LNCaP clone FGC (cell line): Measurements from ENCODE around the gene PIP4K2C.
"Not testable (repeated sequence)": the region's sequence is repeated elsewhere in the genome, so short reads cannot be mapped to it uniquely, and the experiment has no call there.

Source experiments
- DNase-seq: peaks from one replicate; pipeline ENCODE4 v3.0.0-alpha.2; 2011; ENCODE audit warnings: low read depth
- H3K4me3 ChIP-seq: 2 replicates; pipeline ENCODE4 v1.5.1; 2011; ENCODE audit warnings: mild to moderate bottlenecking, low read depth, low read length, control low read depth
- TF ChIP-seq, protein P1 (sequence below): IDR thresholded peaks from 2 replicates; pipeline ENCODE4 v1.5.1; 2012; ENCODE audit warnings: mild to moderate bottlenecking; ENCODE audit not compliant: control insufficient read depth, insufficient read depth; ENCODE audit errors: extremely low read depth

Gene PIP4K2C

DNA sequence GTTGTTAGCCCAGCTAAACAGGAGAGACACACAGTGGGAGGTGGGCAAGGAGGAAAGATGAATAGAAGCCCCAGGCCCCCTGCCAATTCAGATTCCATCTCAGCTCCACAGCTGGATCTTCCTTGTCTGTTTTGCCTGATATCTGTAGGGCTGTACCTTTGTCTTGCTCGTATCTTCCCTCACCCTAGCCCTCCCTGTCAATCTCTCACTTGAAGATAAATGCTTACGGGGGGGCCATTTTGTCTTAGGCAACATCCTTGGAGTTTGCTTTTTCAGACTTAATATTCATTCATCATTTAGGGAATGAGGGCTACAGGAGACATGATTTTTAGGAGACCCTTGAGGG lies 38.7 kb upstream of the PIP4K2C start:
- no peak overlapping the region for H3K4me3 ChIP-seq
- no peak for DNase-seq
- TF ChIP-seq, protein P1, sequence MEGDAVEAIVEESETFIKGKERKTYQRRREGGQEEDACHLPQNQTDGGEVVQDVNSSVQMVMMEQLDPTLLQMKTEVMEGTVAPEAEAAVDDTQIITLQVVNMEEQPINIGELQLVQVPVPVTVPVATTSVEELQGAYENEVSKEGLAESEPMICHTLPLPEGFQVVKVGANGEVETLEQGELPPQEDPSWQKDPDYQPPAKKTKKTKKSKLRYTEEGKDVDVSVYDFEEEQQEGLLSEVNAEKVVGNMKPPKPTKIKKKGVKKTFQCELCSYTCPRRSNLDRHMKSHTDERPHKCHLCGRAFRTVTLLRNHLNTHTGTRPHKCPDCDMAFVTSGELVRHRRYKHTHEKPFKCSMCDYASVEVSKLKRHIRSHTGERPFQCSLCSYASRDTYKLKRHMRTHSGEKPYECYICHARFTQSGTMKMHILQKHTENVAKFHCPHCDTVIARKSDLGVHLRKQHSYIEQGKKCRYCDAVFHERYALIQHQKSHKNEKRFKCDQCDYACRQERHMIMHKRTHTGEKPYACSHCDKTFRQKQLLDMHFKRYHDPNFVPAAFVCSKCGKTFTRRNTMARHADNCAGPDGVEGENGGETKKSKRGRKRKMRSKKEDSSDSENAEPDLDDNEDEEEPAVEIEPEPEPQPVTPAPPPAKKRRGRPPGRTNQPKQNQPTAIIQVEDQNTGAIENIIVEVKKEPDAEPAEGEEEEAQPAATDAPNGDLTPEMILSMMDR: no peak

DNA sequence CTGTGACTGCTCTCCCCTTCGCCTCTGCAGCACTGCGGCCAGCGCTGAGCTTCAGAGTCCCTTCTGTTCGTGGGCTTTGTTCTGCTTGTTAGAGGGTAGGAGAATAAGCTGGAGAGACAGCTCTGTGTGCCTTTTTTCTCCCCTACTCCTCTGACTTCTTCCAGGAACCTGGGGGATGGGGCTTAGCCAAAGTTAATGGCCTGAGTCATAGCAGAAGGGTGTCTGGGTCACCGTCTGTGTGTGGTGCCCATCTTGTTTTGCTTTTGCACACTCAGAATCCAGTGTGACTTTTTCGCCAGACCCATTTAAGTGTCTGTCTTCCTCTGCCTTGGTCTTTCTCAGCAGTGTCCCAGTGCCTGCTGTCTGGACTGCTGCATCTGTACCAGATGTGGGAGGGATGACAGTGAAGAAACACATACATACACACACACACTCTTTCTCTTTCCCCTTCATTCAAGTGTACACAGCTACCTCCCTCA lies 38.1 kb upstream of the PIP4K2C start:
- no peak overlapping the region for H3K4me3 ChIP-seq
- TF ChIP-seq, protein P1: no peak
- DNase-seq: no peak

DNA sequence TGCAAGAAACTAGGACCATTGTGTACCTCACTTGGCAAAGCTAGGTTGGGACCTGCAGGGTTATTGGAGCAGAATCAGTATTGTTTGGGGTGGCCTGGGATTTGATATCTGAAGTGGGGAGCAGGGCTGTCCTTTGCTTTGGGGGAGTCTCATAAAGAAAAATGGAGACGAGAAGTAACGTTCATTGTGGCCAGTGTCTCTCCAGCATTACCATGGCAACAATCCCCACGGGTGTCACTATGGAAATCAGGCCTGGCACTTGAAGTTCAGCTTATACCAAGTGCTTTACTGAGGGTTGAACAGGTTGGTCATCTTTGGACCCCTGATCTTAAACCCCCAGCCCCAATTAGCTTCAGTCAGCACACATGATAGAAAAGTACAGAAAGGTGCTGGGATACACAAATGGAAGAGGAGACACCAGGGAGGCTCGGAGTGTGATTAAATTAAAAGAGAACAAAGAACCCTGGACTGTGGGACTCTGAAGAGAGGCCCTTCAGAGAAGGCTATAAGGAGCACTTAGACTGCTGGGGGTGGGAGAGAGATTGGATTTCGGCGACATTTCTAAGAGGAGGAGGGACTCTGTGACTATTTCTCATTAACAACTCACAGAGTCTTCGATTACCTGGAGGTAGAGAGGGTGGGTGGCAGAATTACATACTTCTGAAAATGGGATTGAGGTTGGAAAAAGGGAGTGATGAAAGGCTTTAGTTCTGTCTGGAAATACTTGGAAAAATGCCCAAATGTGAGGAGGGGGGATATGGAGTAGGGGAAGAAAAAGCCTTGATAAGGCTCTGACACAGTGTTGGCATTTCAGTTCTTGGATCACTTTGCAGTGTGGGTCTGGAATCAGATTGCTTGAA lies 37.4 kb upstream of the PIP4K2C start:
- no peak overlapping the region for H3K4me3 ChIP-seq
- TF ChIP-seq, protein P1: no peak
- no peak for DNase-seq

DNA sequence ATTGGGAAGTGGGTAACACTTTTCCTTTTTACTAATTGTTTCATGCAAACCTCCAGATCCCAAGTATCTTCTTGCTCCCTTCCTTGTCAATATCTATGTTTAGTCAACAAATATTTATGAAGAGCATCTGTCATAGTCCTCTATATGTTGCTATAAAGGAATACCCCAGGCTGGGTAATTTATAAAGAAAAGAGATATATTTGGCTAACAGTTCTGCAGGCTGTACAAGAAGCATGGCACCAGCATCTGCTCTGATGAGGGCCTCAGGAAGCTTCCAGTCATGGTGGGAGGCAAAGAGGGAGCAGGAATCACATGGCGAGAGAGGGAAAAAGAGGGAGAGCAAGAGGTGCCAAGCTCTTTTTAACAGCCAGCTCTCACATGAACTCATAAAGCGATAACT lies 36.5 kb upstream of the PIP4K2C start:
- no peak for DNase-seq
- TF ChIP-seq, protein P1: no peak
- no peak overlapping the region for H3K4me3 ChIP-seq

DNA sequence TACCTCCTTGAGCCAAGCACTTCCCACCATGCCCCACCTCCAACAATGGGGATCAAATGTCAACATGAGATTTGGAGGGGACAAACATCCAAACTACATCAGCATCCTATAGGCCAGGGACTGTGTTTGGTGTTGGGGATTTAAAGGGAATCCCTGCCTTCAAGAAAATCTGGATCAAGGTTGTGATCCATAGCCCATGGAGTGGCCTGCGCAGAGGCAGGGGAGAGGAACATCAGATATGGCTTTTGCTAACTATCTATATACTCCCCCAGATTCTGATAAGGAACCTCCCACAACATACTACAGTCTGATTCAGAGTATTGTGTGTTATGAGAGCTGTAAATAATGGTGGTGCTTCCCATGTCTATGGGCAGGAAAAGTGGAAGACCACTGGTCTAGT lies 36.1 kb upstream of the PIP4K2C start:
- TF ChIP-seq, protein P1: no peak
- no peak for DNase-seq
- no peak overlapping the region for H3K4me3 ChIP-seq

DNA sequence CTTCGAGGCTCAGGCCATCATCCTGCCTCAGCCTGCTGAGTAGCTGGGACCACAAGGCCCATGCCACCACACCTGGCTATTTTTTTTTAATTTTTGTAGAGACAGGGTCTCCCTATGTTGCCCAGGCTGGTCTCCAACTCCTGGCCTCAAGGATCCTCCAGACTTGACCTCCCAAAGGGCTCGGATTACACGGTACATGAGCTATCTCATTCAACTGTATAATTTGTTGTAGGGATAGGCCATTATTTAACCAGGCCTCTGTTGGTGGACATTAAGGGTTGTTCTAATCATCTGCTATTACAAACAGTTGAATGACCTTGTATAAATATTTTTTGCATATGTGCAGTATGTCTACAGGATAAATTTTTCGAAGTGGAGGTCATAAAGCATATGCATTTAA lies 32.1 kb upstream of the PIP4K2C start:
- no peak for DNase-seq
- H3K4me3 ChIP-seq: no peak overlapping the region
- TF ChIP-seq, protein P1: no peak

DNA sequence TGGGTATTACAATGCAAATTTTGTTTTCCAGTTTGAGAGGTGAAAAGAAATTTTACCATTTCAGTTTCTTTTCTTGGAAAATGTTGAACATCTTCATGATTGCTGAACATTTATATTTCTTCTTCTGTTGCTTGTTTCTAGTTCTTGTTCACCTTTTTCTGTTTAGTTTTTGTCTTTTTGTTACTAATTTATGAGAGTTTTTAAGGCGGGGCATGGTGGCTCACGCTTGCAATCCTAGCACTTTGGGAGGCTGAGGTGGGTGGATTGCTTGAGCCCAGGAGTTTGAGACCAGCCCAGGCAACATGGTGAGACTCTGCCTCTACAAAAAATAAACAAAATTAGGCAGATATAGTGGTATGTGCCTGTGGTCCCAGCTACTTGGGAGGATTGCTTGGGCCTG lies 30.5 kb upstream of the PIP4K2C start:
- H3K4me3 ChIP-seq: no peak overlapping the region
- TF ChIP-seq, protein P1: no peak
- no peak for DNase-seq

DNA sequence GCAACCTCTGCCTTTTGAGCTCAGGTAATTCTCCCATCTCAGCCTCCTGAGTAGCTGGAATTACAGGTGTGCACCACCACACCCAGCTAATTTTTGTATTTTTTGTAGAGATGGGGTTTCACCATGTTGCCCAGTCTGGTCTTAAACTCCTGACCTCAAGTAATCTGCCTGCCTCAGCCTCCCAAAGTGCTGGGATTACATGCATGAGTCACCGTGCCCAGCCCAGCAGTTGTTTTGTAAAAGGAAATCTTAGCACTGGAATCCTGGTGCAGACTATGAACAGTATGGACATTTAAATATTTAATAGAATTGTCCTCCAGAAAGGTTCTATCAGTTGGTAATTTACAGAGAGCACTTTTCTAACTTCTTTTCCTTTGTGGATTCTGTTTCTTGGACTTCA lies 29.9 kb upstream of the PIP4K2C start:
- H3K4me3 ChIP-seq, DNase-seq: not testable (repeated sequence)
